ENCODE results near the gene OR52K1.
A peak's percentile ranks its signal among the peaks of the same experiment; 100 is the strongest.
"Not testable (repeated sequence)": the region's sequence is repeated elsewhere in the genome, so short reads cannot be mapped to it uniquely, and the experiment has no call there.

The OR52K1 gene

GRCh38 chr11:4484310-4484709 is 1.9 kb downstream of the OR52K1 start:
- TF ChIP-seq, protein P1, sequence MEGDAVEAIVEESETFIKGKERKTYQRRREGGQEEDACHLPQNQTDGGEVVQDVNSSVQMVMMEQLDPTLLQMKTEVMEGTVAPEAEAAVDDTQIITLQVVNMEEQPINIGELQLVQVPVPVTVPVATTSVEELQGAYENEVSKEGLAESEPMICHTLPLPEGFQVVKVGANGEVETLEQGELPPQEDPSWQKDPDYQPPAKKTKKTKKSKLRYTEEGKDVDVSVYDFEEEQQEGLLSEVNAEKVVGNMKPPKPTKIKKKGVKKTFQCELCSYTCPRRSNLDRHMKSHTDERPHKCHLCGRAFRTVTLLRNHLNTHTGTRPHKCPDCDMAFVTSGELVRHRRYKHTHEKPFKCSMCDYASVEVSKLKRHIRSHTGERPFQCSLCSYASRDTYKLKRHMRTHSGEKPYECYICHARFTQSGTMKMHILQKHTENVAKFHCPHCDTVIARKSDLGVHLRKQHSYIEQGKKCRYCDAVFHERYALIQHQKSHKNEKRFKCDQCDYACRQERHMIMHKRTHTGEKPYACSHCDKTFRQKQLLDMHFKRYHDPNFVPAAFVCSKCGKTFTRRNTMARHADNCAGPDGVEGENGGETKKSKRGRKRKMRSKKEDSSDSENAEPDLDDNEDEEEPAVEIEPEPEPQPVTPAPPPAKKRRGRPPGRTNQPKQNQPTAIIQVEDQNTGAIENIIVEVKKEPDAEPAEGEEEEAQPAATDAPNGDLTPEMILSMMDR (IDR thresholded peaks at IDR 0.05) = no peak
- TF ChIP-seq ZFX (IDR thresholded peaks at IDR 0.05; ENCODE audit: borderline replicate concordance) = no peak
- H3K27ac ChIP-seq = no peak overlapping the region

DNA sequence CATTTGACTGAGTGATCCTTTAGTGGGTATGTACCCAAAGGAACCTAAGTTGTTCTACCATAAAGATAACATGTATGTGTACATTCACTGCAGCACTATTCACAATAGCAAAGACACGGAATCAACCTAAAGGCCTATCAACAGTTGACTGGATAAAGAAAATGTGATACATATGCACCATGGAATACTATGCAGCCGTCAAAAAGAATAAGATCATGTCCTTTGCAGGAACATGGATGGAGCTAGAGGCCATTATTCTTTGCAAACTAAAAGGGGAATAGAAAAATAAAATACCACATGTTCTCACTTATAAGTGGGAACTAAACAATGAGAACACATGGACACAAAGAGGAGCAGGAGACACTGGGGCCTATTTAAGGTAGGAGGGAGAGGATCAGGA is 9.0 kb downstream of the OR52K1 start:
- not testable (repeated sequence) for H3K27ac ChIP-seq

- TF ChIP-seq ZFX (IDR thresholded peaks at IDR 0.05; ENCODE audit: borderline replicate concordance) = no peak
- TF ChIP-seq, protein P1 (IDR thresholded peaks at IDR 0.05) = no peak
- no peak overlapping the region for H3K27ac ChIP-seq
Observed at GRCh38 chr11:4491878-4492606, 9.6 kb downstream of the OR52K1 start.

DNA sequence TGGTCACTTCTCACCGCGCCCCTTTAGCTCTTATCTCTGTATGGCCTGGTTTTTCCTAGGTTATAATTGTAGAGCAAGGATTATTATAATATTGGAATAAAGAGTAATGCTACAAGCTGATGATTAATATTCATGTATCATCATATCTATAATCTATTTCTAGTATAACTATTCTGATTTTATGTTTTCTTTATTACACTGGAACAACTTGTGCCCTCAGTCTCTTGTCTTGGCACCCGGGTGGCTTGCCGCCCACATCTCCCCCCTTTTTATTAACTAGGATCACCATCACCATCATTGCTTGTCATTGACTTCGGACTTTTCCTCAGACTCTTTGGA is 11.0 kb downstream of the OR52K1 start:
- TF ChIP-seq, protein P1 (IDR thresholded peaks at IDR 0.05) = peak; percentile 56
- TF ChIP-seq ZFX (IDR thresholded peaks at IDR 0.05; ENCODE audit: borderline replicate concordance) = no peak

GRCh38 chr11:4495487-4495886 is 13.0 kb downstream of the OR52K1 start:
- H3K27ac ChIP-seq = no peak overlapping the region
- TF ChIP-seq ZFX (IDR thresholded peaks at IDR 0.05; ENCODE audit: borderline replicate concordance) = no peak
- TF ChIP-seq, protein P1 (IDR thresholded peaks at IDR 0.05) = no peak

More for the DNA sequence above, 11.0 kb downstream of the OR52K1 start:
- no peak overlapping the region for H3K27ac ChIP-seq

DNA sequence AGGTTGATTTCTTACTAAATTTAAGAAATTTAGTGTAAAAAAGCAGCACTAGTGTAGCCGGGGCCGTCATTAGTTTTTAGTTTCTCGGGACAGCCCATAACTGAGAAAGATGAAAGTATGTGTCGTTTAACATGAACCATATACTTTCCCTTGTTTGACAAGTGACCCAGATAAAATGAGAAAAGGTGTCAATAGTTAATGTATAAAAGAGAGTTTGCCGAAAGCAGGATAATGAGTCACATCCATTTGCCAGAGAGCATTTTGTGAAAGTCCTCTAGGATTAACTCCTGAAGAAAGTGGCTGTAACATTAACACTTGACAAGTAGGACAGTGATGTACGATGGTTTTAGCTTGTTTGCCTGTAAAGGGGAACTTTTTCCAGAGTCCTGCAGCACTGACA is 13.5 kb downstream of the OR52K1 start:
- no peak overlapping the region for H3K27ac ChIP-seq
- no peak for TF ChIP-seq ZFX (IDR thresholded peaks at IDR 0.05; ENCODE audit: borderline replicate concordance)

DNA sequence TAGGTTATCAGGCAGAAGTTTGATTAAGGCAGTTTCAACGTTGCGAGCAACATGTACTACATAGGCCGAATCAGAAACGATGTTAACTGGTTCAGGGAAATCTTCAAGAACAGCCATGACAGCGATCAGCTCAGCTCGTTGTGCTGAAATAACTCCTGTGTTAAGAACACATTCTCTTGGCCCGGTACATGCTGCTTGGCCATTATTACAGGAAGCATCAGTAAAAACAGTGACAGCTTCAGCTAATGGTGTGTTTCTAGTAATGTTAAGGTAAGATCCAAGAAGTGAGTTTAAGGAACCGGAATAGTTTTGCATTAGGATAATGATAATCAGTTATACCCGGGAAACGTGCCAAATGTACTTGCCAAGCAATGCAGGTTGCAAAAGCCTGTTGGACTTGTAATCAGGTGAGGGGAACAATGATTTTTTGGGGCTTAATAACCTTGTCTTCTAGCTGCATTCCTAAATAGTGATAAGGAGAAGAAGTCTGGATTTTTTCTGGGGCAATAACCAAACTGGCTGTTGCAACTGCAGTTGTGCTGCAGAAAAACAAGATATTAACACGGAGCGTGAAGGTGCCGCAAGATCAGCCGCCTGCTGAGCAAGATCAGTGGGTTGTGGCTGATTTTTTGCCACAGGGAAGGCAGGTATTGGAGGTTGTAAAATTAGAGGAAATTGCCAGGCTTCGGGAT is 14.3 kb downstream of the OR52K1 start:
- H3K27ac ChIP-seq = no peak overlapping the region
- TF ChIP-seq, protein P1 (IDR thresholded peaks at IDR 0.05) = no peak
- TF ChIP-seq ZFX (IDR thresholded peaks at IDR 0.05; ENCODE audit: borderline replicate concordance) = no peak

DNA sequence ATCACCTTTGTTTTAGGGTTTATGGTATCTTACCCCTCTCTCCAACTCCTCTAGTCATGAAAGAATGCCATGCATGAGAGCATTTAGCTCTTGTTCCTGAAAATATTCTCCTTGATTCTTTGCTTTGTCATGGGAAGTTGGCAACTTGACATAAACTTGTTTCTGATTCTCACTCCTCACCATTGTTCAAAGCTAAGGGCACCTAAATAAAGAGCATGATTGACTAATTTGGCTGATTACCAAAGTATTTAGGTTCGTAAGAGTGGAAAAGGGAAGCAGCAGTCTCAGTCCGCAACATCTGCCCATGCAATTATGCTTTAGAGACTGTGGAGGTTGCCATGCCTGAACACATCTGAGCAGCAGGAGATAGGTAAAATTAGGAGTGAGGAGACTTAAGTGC is 26.4 kb downstream of the OR52K1 start:
- H3K27ac ChIP-seq = no peak overlapping the region
- no peak for TF ChIP-seq ZFX (IDR thresholded peaks at IDR 0.05; ENCODE audit: borderline replicate concordance)
- TF ChIP-seq, protein P1 (IDR thresholded peaks at IDR 0.05) = no peak
